SK-N-SH treated with all-trans-retinoic acid at 6 μM for 48 hours (cell line): ENCODE measurements around the gene ZNF195.
"Not testable (repeated sequence)": the region's sequence is repeated elsewhere in the genome, so short reads cannot be mapped to it uniquely, and the experiment has no call there.

Source experiments
- BACH2 ChIP-seq: fragments of 250-450 bp; sonication (Bioruptor Pico); IDR thresholded peaks from 2 replicates; pipeline ENCODE4 v1.9.0; 2021; ENCODE audit warnings: mild to moderate bottlenecking, borderline replicate concordance
- ISL1 ChIP-seq: fragments of 250-450 bp; sonication (Bioruptor Pico); IDR thresholded peaks from 2 replicates; pipeline ENCODE4 v2.1.2; 2022; ENCODE audit warnings: mild to moderate bottlenecking, moderate library complexity
- RARB ChIP-seq: fragments of 250-450 bp; sonication (Bioruptor Pico); IDR thresholded peaks from 2 replicates; pipeline ENCODE4 v1.8.0; 2021; ENCODE audit warnings: mild to moderate bottlenecking, moderate library complexity
- SNAI2 ChIP-seq: fragments of 250-450 bp; sonication (Bioruptor Pico); IDR thresholded peaks from 2 replicates; pipeline ENCODE4 v1.5.0; 2020; ENCODE audit warnings: mild to moderate bottlenecking, moderate library complexity
- TCF4 ChIP-seq: fragments of 250-450 bp; sonication (Bioruptor Pico); IDR thresholded peaks from 2 replicates; pipeline ENCODE4 v1.8.0; 2021; ENCODE audit warnings: mild to moderate bottlenecking, moderate library complexity, borderline replicate concordance
- TOX ChIP-seq: fragments of 250-450 bp; sonication (Bioruptor Pico); IDR thresholded peaks from 2 replicates; pipeline ENCODE4 v1.8.0; 2021; ENCODE audit warnings: mild to moderate bottlenecking, moderate library complexity, borderline replicate concordance
- ZFP30 ChIP-seq: fragments of 450-650 bp; formaldehyde crosslinking; IDR thresholded peaks from 2 replicates; pipeline ENCODE4 v1.5.0; 2022; ENCODE audit warnings: mild to moderate bottlenecking, moderate library complexity
- TF ChIP-seq, protein P1 (sequence below): fragments of 250-450 bp; sonication (Bioruptor Pico); IDR thresholded peaks from 2 replicates; pipeline ENCODE4 v1.5.1; 2021; ENCODE audit warnings: mild to moderate bottlenecking, moderate library complexity
- TF ChIP-seq, protein P2 (sequence below): fragments of 250-450 bp; sonication (Bioruptor Pico); IDR thresholded peaks from 2 replicates; pipeline ENCODE4 v1.5.0; 2020; ENCODE audit warnings: mild to moderate bottlenecking, moderate library complexity
- TF ChIP-seq, protein P3 (sequence below): fragments of 250-450 bp; sonication (Bioruptor Pico); IDR thresholded peaks from 2 replicates; pipeline ENCODE4 v1.8.0; 2020; ENCODE audit warnings: mild to moderate bottlenecking, moderate library complexity, borderline replicate concordance
- TF ChIP-seq, protein P4 (sequence below): fragments of 250-450 bp; sonication (Bioruptor Pico); IDR thresholded peaks from 2 replicates; pipeline ENCODE4 v1.5.1; 2020; ENCODE audit warnings: low read depth, mild to moderate bottlenecking, moderate library complexity

DNA sequence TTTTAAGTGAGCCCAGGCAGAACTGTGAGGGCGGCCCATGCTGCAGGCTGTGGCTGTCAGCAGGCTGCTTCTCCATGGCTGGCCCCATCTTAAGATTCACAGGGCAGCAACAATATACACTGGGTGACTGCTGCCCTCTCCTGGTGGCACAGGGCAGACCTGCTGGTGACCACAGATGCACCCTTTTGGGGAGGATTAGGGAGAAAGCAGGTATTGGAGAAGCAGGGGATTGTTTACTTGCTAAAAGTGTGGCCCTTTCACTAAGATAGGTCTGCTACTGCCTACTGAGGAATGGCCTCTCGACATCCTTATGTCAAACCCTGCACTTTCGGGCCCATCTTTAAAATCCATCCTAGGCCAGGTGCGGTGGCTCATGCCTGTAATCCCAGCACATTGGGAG lies 38.1 kb upstream of the ZNF195 start:
- TF ChIP-seq, protein P1, sequence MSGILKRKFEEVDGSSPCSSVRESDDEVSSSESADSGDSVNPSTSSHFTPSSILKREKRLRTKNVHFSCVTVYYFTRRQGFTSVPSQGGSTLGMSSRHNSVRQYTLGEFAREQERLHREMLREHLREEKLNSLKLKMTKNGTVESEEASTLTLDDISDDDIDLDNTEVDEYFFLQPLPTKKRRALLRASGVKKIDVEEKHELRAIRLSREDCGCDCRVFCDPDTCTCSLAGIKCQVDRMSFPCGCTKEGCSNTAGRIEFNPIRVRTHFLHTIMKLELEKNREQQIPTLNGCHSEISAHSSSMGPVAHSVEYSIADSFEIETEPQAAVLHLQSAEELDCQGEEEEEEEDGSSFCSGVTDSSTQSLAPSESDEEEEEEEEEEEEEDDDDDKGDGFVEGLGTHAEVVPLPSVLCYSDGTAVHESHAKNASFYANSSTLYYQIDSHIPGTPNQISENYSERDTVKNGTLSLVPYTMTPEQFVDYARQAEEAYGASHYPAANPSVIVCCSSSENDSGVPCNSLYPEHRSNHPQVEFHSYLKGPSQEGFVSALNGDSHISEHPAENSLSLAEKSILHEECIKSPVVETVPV (CRISPR knock-in tag): not testable (repeated sequence)
- TF ChIP-seq TOX (CRISPR knock-in tag); ZFP30 (CRISPR knock-in tag); BACH2 (CRISPR knock-in tag); RARB (CRISPR knock-in tag); TCF4 (CRISPR knock-in tag); SNAI2; ISL1 (CRISPR knock-in tag): not testable (repeated sequence)
- TF ChIP-seq, protein P2, sequence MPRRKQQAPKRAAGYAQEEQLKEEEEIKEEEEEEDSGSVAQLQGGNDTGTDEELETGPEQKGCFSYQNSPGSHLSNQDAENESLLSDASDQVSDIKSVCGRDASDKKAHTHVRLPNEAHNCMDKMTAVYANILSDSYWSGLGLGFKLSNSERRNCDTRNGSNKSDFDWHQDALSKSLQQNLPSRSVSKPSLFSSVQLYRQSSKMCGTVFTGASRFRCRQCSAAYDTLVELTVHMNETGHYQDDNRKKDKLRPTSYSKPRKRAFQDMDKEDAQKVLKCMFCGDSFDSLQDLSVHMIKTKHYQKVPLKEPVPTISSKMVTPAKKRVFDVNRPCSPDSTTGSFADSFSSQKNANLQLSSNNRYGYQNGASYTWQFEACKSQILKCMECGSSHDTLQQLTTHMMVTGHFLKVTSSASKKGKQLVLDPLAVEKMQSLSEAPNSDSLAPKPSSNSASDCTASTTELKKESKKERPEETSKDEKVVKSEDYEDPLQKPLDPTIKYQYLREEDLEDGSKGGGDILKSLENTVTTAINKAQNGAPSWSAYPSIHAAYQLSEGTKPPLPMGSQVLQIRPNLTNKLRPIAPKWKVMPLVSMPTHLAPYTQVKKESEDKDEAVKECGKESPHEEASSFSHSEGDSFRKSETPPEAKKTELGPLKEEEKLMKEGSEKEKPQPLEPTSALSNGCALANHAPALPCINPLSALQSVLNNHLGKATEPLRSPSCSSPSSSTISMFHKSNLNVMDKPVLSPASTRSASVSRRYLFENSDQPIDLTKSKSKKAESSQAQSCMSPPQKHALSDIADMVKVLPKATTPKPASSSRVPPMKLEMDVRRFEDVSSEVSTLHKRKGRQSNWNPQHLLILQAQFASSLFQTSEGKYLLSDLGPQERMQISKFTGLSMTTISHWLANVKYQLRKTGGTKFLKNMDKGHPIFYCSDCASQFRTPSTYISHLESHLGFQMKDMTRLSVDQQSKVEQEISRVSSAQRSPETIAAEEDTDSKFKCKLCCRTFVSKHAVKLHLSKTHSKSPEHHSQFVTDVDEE (CRISPR knock-in tag): not testable (repeated sequence)
- TF ChIP-seq, protein P3, sequence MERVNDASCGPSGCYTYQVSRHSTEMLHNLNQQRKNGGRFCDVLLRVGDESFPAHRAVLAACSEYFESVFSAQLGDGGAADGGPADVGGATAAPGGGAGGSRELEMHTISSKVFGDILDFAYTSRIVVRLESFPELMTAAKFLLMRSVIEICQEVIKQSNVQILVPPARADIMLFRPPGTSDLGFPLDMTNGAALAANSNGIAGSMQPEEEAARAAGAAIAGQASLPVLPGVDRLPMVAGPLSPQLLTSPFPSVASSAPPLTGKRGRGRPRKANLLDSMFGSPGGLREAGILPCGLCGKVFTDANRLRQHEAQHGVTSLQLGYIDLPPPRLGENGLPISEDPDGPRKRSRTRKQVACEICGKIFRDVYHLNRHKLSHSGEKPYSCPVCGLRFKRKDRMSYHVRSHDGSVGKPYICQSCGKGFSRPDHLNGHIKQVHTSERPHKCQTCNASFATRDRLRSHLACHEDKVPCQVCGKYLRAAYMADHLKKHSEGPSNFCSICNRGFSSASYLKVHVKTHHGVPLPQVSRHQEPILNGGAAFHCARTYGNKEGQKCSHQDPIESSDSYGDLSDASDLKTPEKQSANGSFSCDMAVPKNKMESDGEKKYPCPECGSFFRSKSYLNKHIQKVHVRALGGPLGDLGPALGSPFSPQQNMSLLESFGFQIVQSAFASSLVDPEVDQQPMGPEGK (CRISPR knock-in tag): not testable (repeated sequence)
- TF ChIP-seq, protein P4, sequence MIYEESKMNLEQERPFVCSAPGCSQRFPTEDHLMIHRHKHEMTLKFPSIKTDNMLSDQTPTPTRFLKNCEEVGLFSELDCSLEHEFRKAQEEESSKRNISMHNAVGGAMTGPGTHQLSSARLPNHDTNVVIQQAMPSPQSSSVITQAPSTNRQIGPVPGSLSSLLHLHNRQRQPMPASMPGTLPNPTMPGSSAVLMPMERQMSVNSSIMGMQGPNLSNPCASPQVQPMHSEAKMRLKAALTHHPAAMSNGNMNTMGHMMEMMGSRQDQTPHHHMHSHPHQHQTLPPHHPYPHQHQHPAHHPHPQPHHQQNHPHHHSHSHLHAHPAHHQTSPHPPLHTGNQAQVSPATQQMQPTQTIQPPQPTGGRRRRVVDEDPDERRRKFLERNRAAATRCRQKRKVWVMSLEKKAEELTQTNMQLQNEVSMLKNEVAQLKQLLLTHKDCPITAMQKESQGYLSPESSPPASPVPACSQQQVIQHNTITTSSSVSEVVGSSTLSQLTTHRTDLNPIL (CRISPR knock-in tag): not testable (repeated sequence)
